Iris pigment epithelial cell (primary cell): ENCODE data around the gene ANO1.

ENCODE experiments used
- DNase-seq: peaks from one replicate; pipeline ENCODE4 v3.0.0-alpha.2; 2011; ENCODE audit warnings: low read depth

ANO1 gene

GRCh38 chr11:70050243-70050642 is 27.9 kb upstream of the ANO1 start:
- no peak for DNase-seq

GRCh38 chr11:70054004-70054403 is 24.1 kb upstream of the ANO1 start:
- DNase-seq, result no peak

GRCh38 chr11:70055444-70055843 is 22.7 kb upstream of the ANO1 start:
- no peak for DNase-seq

- DNase-seq, result no peak
Observed at GRCh38 chr11:70057080-70057479, 21.0 kb upstream of the ANO1 start.

GRCh38 chr11:70059971-70060370 is 18.1 kb upstream of the ANO1 start:
- no peak for DNase-seq

GRCh38 chr11:70060611-70061293 is 17.4 kb upstream of the ANO1 start:
- DNase-seq, result no peak

GRCh38 chr11:70061734-70062133 is 16.4 kb upstream of the ANO1 start:
- no peak for DNase-seq

- DNase-seq, result no peak
Observed at GRCh38 chr11:70063121-70063520, 15.0 kb upstream of the ANO1 start.

- DNase-seq, result no peak
Observed at GRCh38 chr11:70063555-70063954, 14.6 kb upstream of the ANO1 start.

- DNase-seq, result no peak
Observed at GRCh38 chr11:70064008-70064725, 13.9 kb upstream of the ANO1 start.

GRCh38 chr11:70064726-70065317 is 13.3 kb upstream of the ANO1 start:
- DNase-seq, result no peak

GRCh38 chr11:70065318-70066135 is 12.6 kb upstream of the ANO1 start:
- no peak for DNase-seq

- no peak for DNase-seq
Observed at GRCh38 chr11:70066136-70066520, 12.0 kb upstream of the ANO1 start.

- DNase-seq, result no peak
Observed at GRCh38 chr11:70066628-70067027, 11.5 kb upstream of the ANO1 start.

- no peak for DNase-seq
Observed at GRCh38 chr11:70067036-70067435, 11.1 kb upstream of the ANO1 start.

GRCh38 chr11:70067591-70068341 is 10.4 kb upstream of the ANO1 start:
- DNase-seq, result no peak

- no peak for DNase-seq
Observed at GRCh38 chr11:70068345-70068744, 9.8 kb upstream of the ANO1 start.

- no peak for DNase-seq
Observed at GRCh38 chr11:70068950-70069349, 9.2 kb upstream of the ANO1 start.

GRCh38 chr11:70070706-70071105 is 7.4 kb upstream of the ANO1 start:
- DNase-seq, result no peak

- no peak for DNase-seq
Observed at GRCh38 chr11:70071996-70072395, 6.1 kb upstream of the ANO1 start.

GRCh38 chr11:70072461-70072860 is 5.7 kb upstream of the ANO1 start:
- DNase-seq, result no peak
